ENCODE results near the gene VSTM2B.

GRCh38 chr19:29561601-29562000 is 35.8 kb downstream of the VSTM2B start:
- TF ChIP-seq CTCF (IDR thresholded peaks at IDR 0.05) (no peak), SIN3A (IDR thresholded peaks at IDR 0.05; ENCODE audit: borderline replicate concordance, insufficient read depth, low read depth, low read length) (no peak), POLR2AphosphoS5 (IDR thresholded peaks at IDR 0.05; ENCODE audit: low read depth, low read length) (no peak), REST (IDR thresholded peaks at IDR 0.05; ENCODE audit: insufficient read depth in 1 of 2, low read depth in 2 of 2, low read length in 1 of 2) (no peak), TCF7L2 (IDR thresholded peaks at IDR 0.05; ENCODE audit: low read depth, low read length) (no peak)
